Thyroid gland (tissue), 4 donors: Measurements from ENCODE around the gene VPS33A.

ENCODE experiments used
- POLR2A ChIP-seq, 2 donors: fragments of 450-650 bp; IDR thresholded peaks; one replicate each; pipeline ENCODE4 v1.6.1; 2017; ENCODE audit warnings: antibody characterized with exemption in 2 of 2, mild to moderate bottlenecking in 2 of 2, moderate library complexity in 1 of 2
- TF ChIP-seq, protein P1 (sequence below), 6 experiments: fragments of 200-600 bp in 3 of 6; fragments of 450-650 bp in 3 of 6; sonication (generic) in 3 of 6; IDR thresholded peaks; one replicate each; pipeline ENCODE4 v1.5.1; 2016 to 2019; ENCODE audit warnings: antibody characterized with exemption in 6 of 6, mild to moderate bottlenecking in 2 of 6, inconsistent platforms in 1 of 6, moderate library complexity in 1 of 6

DNA sequence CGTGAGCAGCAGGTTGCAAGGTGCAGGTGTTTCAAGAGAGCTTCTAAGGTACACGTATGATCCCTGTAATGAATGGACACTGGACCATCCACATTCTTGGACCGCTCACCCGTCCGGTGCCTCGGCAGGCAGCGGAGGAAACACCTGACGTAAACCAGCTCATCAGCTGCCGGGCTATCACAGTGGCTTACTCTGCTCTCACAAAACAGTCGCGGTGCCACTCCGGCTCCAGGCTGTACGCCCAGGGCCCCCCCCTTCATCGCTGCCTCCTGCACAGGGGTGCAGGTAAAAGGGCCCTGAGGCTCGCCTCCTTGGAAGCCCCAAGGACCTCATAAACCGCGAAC, 436 bp downstream of the VPS33A start:
- TF ChIP-seq POLR2A (IDR thresholded peaks at IDR 0.05) = no peak
- TF ChIP-seq, protein P1, sequence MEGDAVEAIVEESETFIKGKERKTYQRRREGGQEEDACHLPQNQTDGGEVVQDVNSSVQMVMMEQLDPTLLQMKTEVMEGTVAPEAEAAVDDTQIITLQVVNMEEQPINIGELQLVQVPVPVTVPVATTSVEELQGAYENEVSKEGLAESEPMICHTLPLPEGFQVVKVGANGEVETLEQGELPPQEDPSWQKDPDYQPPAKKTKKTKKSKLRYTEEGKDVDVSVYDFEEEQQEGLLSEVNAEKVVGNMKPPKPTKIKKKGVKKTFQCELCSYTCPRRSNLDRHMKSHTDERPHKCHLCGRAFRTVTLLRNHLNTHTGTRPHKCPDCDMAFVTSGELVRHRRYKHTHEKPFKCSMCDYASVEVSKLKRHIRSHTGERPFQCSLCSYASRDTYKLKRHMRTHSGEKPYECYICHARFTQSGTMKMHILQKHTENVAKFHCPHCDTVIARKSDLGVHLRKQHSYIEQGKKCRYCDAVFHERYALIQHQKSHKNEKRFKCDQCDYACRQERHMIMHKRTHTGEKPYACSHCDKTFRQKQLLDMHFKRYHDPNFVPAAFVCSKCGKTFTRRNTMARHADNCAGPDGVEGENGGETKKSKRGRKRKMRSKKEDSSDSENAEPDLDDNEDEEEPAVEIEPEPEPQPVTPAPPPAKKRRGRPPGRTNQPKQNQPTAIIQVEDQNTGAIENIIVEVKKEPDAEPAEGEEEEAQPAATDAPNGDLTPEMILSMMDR (IDR thresholded peaks at IDR 0.05) = no peak
